ENCODE data around the gene MTCL3.

MTCL3 gene

DNA sequence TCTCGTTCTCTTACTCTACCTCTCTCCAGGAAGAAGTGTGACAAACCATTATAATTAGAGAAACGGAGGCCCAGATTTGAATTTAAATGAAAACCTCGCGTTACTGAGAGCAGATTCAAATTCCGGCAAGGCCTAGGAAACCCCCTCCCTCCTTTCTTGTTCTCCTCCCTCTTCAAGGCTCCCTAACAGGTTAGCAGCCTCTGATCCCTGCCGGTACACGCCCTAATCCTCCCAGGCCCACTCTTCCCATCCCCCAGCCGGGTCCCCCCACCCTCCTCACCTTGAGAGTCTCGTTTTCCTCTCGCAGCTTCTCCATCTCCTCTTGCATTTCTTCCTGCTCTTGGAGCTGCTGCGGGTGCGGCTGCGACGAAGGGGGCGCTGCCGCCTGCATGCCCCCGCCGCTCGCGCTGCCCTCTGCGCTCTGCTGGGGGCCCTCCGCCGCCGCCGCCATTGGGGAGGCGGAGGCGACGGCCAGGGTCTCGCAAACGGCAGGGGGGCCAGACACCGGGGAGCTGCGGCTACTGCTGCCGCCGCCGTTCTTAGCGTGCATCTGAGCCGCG, 3.8 kb downstream of the MTCL3 start:
- peak; percentile 71 for DNase-seq (ENCODE audit: low spot score)

- peak; percentile 48 for DNase-seq (ENCODE audit: low spot score)
Observed at GRCh38 chr6:127514773-127515227, 4.3 kb downstream of the MTCL3 start.

DNA sequence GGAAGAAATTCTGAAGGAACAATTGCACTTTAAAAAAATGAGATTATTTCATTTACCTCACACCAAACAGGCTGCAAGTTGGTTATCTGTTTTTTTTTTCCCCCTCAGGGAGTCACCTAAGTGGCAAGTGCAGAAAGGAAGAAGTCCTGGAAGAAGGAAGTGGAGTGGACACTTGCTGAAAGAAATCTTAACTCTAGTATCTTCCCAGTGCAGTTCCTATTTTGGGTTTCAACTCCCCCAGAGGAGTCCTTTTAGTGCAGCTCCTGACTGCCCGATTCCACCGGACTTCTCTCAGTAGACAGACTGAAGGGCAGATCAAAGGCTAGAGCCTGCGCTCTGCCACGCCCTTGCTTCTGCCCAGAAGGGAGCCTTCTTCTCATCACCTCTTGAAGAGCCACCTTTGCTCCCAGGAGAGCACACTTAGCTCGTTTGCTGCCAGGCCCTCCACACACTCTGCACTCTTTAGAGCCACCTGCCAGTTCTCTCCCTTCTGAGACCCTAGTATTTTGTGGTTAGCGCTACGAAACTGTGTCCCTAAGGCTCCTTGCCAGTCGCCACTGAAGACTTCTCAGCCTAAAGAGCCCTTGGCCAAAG, 4.9 kb downstream of the MTCL3 start:
- no peak for DNase-seq (ENCODE audit: low spot score)

DNA sequence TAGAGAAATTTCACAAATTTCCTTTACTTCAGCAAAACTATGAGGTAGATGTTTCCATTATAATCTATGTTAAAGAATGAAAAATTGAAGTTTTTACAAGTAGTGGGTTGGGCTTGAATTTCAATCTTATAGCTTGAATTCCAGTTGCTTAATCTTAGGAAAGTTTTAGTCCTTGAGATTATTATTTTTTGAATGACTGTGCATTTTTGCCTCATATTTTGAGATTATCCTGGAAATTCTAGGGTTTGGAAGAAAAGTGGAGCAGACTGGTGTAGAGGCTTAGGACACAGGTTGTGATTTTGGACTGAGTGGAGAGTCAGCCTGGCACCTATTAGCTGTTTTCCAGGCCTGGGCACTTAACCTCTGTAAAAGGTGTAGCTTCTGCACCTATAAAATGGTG, 5.7 kb downstream of the MTCL3 start:
- DNase-seq (ENCODE audit: low spot score), result no peak

- DNase-seq (ENCODE audit: low spot score), result no peak
Observed at GRCh38 chr6:127510876-127511275, 8.3 kb downstream of the MTCL3 start.

DNA sequence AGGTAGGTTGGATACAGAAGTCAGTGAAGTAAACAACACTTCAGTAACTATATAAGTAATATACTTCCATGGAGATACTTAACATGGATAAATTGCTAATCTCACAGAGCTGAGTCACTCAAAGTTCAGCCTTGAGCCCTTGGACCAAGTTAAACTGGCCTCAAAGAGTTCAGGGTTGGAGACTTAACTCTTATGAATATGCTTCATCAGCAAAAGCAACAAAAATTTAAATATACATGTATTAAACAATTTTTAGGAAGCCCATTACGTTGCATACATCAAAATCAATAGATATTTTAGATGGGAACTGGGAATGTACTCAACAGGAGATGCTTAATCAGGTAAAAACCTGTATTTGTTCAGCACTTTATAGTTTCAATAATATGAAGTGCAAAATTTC, 12.2 kb downstream of the MTCL3 start:
- DNase-seq (ENCODE audit: low spot score), result no peak

GRCh38 chr6:127503022-127503421, 16.1 kb downstream of the MTCL3 start:
- no peak for DNase-seq (ENCODE audit: low spot score)

DNA sequence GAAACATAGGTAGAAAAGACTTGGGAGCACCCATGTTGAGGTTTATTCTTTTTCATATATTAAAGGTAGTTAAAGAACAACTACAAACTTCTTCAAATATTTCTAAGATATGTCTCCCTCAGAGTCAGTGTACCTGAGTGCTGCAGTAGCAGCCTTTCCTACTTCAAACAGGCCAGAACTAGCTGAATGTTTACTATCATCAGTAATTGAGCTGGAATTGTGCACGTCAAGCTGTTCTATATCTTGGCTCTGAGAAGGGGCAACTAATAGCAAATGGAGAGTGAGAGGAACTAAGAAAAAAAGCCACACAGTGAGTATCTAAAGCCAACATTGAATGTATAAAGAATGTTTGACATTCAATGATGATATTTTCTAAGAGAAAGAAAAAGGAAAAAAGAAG, 21.7 kb downstream of the MTCL3 start:
- no peak for DNase-seq (ENCODE audit: low spot score)

GRCh38 chr6:127496471-127496870, 22.7 kb downstream of the MTCL3 start:
- no peak for DNase-seq (ENCODE audit: low spot score)

GRCh38 chr6:127494240-127494767, 24.8 kb downstream of the MTCL3 start:
- DNase-seq (ENCODE audit: low spot score), result no peak

- no peak for DNase-seq (ENCODE audit: low spot score)
Observed at GRCh38 chr6:127489248-127489647, 29.9 kb downstream of the MTCL3 start.

GRCh38 chr6:127486934-127487333, 32.2 kb downstream of the MTCL3 start:
- DNase-seq (ENCODE audit: low spot score), result no peak

- DNase-seq (ENCODE audit: low spot score), result no peak
Observed at GRCh38 chr6:127484212-127484863, 34.8 kb downstream of the MTCL3 start.

GRCh38 chr6:127483399-127484055, 35.6 kb downstream of the MTCL3 start:
- peak; percentile 80 for DNase-seq (ENCODE audit: low spot score)

GRCh38 chr6:127482325-127482724, 36.8 kb downstream of the MTCL3 start:
- DNase-seq (ENCODE audit: low spot score), result no peak

GRCh38 chr6:127481628-127482027, 37.5 kb downstream of the MTCL3 start:
- no peak for DNase-seq (ENCODE audit: low spot score)

GRCh38 chr6:127481111-127481510, 38.0 kb downstream of the MTCL3 start:
- no peak for DNase-seq (ENCODE audit: low spot score)

DNA sequence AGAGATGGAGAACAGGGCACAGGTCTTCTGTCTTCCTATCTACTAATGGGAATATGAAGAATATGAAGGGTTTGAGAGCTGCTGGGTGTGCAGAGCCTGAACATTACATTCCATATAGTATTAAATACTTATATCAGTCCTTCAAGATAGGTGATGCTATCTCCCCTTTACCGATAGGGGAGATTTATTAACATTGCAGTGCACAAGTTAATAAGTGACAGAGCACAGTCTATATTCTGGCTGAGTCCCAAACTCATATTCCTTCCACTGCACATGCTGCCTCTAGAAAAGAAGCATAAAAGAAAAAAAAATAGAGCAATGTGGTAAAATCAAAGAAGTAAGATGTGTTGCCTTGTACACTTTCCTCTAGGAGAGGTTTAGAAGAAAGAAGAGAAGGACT, 41.5 kb downstream of the MTCL3 start:
- DNase-seq (ENCODE audit: low spot score), result no peak

- DNase-seq (ENCODE audit: low spot score), result no peak
Observed at GRCh38 chr6:127475823-127476176, 43.3 kb downstream of the MTCL3 start.

- no peak for DNase-seq (ENCODE audit: low spot score)
Observed at GRCh38 chr6:127475135-127475822, 43.9 kb downstream of the MTCL3 start.

DNA sequence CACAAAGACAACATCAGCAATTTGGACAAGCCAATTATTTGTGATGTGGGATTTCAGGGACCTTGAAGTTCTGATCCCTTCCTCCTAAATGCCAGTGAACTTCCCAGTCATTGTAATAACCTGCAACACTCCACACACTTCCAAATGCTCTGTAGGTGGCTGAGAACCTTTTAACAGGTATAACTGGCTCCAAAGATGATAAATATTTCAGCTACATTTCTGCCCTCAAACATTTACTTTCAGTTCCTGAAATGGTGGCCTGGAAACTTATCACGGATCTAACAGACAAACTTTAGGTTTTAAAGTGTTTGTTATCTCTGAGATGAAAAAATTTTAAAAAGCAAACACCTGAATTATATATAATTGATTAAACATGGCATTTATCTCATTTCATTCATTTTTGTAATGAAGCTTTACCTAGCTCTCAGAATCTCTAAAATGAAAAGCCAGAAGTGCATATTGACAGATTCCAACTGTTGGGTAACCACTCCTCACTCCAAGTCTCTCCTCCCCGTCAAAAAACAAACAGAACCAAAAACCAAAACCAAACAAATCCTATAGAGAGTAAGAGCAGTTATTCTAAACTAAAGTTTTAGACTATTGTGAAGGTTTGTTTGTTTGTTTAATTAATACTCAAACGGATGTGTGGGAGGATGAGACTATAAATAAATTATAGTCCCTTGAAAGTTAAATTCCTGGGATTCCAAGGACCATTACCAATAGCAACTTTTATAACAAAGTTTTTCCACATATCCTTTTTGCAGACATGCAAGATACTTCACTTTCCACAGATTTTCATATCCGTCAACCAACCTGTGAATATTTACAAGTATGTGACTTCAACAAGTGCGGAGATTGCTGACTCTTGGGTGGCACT, 47.5 kb downstream of the MTCL3 start:
- no peak for DNase-seq (ENCODE audit: low spot score)
